ENCODE results near the gene STK38. TPM values are rescaled to one million over a fixed set of nuclear protein-coding genes. Genes with fewer than 3 reads are reported as not detected.
"Not testable (repeated sequence)": the region's sequence is repeated elsewhere in the genome, so short reads cannot be mapped to it uniquely, and the experiment has no call there.

The STK38 gene
- total RNA-seq, 2 donors from 2014 or later, result 55.9 to 83.4 TPM

DNA sequence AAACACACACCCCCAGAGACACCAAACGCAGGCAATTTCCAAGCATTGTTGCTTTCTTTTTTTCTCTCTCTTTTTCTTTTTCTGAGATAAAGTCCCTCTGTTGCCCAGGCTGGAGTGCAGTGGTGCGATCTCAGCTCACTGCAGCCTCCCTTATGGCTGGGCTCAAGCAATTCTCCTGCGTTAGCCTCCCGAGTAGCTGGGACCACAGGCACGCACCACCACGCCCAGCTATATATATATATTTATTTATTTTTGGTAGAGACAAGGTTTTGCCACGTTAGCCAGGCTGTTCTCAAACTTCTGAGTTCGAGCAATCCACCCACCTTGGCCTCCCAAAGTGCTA, 32.9 kb upstream of the STK38 start:
- Histone ChIP-seq H3K36me3 (no peaks in the 10 kb centered on the region), H3K4me3 (no peak overlapping the region), H3K4me1 (no peaks in the 10 kb centered on the region), H3K27ac (peak overlapping the region; percentile 24), H3K9me3 (no peaks in the 10 kb centered on the region), H3K9ac (ENCODE audit: low read depth in 2 of 2, low read length in 2 of 2) (no peak overlapping the region), H3K27me3 (no peaks in the 10 kb centered on the region)
- no peak for DNase-seq
- TF ChIP-seq, protein P1, sequence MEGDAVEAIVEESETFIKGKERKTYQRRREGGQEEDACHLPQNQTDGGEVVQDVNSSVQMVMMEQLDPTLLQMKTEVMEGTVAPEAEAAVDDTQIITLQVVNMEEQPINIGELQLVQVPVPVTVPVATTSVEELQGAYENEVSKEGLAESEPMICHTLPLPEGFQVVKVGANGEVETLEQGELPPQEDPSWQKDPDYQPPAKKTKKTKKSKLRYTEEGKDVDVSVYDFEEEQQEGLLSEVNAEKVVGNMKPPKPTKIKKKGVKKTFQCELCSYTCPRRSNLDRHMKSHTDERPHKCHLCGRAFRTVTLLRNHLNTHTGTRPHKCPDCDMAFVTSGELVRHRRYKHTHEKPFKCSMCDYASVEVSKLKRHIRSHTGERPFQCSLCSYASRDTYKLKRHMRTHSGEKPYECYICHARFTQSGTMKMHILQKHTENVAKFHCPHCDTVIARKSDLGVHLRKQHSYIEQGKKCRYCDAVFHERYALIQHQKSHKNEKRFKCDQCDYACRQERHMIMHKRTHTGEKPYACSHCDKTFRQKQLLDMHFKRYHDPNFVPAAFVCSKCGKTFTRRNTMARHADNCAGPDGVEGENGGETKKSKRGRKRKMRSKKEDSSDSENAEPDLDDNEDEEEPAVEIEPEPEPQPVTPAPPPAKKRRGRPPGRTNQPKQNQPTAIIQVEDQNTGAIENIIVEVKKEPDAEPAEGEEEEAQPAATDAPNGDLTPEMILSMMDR (IDR thresholded peaks at IDR 0.05), result no peak
- intact Hi-C loops (cut with DNase I), result no loop called here

DNA sequence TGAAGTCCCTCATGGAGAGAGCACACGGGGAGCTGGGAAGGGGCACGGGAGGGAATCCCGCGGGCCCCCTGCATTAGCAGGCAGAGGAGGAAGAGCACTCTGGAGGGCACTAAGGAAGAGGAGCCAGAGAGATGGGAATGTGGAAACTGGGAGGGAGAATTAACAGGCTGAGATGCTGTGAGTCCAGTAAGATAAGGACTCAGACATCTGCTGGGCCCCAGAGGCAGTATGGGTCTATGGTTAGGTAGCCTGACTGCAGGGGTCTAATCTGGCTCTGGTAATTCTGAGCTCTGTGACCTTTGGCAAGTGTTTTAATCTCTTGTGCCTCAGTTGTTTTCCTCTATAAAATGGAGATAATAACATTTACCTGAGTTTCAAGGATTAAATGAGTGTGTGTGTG, 31.2 kb upstream of the STK38 start:
- H3K9me3 ChIP-seq, result no peaks in the 10 kb centered on the region
- H3K9ac ChIP-seq (ENCODE audit: low read depth in 2 of 2, low read length in 2 of 2), result no peak overlapping the region
- no peak overlapping the region for H3K27ac ChIP-seq
- no peak overlapping the region for H3K4me3 ChIP-seq
- intact Hi-C loops (cut with DNase I), result no loop called here
- no peaks in the 10 kb centered on the region for H3K4me1 ChIP-seq
- TF ChIP-seq, protein P1 (IDR thresholded peaks at IDR 0.05), result no peak
- H3K36me3 ChIP-seq, result no peaks in the 10 kb centered on the region
- no peak for DNase-seq
- H3K27me3 ChIP-seq, result no peaks in the 10 kb centered on the region

DNA sequence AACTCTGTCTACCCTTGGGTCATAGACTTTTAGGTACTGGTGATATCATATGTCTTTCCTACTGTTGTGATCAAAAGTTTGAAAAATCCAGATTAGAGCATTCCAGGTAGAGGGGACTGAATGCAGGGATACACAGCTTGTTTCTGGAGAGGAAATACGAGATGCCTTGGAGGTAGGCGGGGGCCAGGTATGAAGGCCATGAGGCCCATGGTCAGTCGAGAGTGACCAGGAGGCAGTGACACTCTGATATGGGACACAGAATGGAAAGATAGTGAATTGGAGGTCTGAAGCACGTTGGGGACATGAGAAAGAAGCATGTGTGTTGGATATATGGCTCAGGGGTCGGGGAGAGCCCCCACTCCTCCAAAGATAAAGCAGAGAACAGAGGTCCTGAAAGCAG, 30.8 kb upstream of the STK38 start:
- intact Hi-C loops (cut with DNase I), result no loop called here
- Histone ChIP-seq H3K9ac (ENCODE audit: low read depth in 2 of 2, low read length in 2 of 2) (no peak overlapping the region), H3K27ac (no peak overlapping the region), H3K4me3 (no peak overlapping the region), H3K4me1 (no peaks in the 10 kb centered on the region), H3K9me3 (no peaks in the 10 kb centered on the region), H3K36me3 (no peaks in the 10 kb centered on the region), H3K27me3 (no peaks in the 10 kb centered on the region)
- DNase-seq, result no peak
- TF ChIP-seq, protein P1 (IDR thresholded peaks at IDR 0.05), result no peak

DNA sequence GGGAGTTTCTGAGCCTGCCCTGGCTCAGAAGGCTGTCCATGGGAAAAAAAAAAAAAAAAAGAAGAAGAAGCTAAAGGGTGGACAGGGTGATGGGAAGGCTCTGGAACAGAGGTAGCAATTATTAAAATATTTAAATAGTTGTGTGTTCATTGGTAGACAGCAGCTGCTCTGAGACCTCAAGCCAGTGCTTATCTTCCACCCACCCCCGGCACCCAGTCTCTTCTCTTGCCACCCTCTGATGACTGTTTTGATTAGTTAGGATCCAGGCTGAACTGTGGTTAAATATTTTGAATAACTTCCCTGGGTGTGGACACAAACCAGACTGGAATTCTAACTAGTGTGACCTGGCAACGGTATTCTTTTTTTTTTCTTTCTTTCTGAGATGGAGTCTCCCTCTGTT, 30.0 kb upstream of the STK38 start:
- TF ChIP-seq, protein P1 (IDR thresholded peaks at IDR 0.05), result no peak
- H3K27me3 ChIP-seq, result no peaks in the 10 kb centered on the region
- H3K27ac ChIP-seq, result no peak overlapping the region
- DNase-seq, result no peak
- no peak overlapping the region for H3K4me3 ChIP-seq
- no peaks in the 10 kb centered on the region for H3K4me1 ChIP-seq
- H3K36me3 ChIP-seq, result no peaks in the 10 kb centered on the region
- H3K9me3 ChIP-seq, result no peaks in the 10 kb centered on the region
- H3K9ac ChIP-seq (ENCODE audit: low read depth in 2 of 2, low read length in 2 of 2), result no peak overlapping the region
- intact Hi-C loops (cut with DNase I), result no loop called here

DNA sequence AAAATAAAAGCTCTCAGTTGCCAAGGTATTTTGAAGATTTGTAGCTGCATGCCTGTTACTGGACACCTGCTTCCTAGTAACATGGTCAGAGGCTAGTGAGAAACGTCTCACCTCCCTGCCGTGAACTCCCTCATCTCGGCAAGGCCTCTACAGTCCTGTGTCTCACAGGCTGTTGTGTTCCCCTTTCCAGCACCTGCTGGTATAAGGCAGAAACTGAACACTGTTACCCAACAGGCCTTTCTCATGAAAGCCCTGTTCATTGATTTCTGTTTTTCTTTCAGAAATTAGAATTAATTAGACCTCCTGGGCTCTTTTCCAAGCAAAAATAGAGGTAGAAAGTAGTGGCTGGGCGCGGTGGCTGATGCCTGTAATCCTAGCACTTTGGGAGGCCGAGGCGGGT, 29.3 kb upstream of the STK38 start:
- Histone ChIP-seq H3K36me3 (no peaks in the 10 kb centered on the region), H3K9ac (ENCODE audit: low read depth in 2 of 2, low read length in 2 of 2) (no peak overlapping the region), H3K27me3 (no peaks in the 10 kb centered on the region), H3K9me3 (no peaks in the 10 kb centered on the region), H3K4me3 (no peak overlapping the region), H3K4me1 (no peaks in the 10 kb centered on the region), H3K27ac (no peak overlapping the region)
- intact Hi-C loops (cut with DNase I), result no loop called here
- no peak for DNase-seq
- TF ChIP-seq, protein P1 (IDR thresholded peaks at IDR 0.05), result no peak

DNA sequence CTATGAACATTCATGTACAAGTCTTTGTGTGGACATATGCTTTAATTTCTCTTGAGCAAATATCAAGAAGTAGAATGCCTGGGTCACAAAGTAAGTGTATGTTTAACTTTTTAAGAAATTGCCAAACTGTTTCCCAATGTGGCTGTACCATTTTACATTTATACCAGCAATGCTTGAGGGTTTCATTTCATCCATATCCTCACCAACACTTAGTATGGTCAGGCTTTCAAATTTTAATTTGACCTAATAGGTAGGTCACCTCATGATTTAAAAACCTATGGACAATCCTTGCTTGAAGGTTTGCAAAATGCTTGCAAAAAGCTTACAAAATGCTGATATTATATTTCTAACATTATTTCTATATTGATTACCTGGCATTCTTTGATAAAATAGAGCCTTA, 27.4 kb upstream of the STK38 start:
- TF ChIP-seq, protein P1 (IDR thresholded peaks at IDR 0.05), result no peak
- Histone ChIP-seq H3K9me3 (no peaks in the 10 kb centered on the region), H3K36me3 (no peaks in the 10 kb centered on the region), H3K4me1 (no peaks in the 10 kb centered on the region), H3K9ac (ENCODE audit: low read depth in 2 of 2, low read length in 2 of 2) (no peak overlapping the region), H3K27me3 (no peaks in the 10 kb centered on the region), H3K27ac (no peak overlapping the region), H3K4me3 (no peak overlapping the region)
- intact Hi-C loops (cut with DNase I), result no loop called here
- DNase-seq, result no peak

DNA sequence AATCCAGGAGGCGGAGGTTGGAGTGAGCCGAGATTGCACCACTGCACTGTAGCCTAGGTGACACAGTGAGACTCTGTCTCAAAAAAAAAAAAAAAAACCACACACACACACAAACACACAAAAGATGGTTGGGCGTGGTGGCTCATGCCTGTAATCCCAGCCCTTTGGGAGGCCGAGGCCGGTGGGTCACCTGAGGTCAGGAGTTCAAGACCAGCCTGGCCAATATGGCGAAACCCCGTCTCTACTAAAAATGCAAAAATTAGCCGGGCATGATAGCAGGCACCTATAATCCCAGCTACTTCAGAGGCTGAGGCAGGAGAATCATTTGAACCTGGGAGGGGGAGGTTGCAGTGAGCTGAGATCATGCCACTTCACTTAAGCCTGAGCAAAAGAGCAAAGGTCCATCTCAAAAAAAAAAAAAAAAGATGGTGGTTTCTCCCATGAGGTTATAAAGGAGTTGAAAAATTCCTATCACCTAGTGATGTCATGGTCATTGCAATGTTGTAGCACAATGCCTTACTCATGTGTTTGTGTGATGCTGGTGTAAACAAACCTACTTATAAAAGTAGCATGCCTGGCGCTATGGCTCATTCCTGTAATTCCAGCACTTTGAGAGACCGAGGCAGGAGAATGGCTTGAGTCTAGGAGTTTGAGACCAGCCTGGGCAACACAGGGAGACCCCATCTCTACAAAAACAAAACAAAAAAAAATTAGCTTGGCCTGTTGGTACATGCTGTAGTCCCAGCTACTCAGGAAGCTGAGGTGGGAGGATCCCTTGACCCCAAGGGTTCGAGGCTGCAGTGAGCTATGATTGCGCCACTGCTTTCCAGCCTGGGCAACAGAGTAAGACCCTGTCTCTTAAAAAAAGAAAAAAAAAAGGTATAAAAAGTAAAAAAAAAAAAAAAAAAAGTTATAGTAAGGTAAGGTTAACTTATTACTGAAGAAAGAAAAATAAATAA, 25.4 kb upstream of the STK38 start:
- not testable (repeated sequence) for H3K36me3 ChIP-seq

More for the DNA sequence above, 25.4 kb upstream of the STK38 start:
- H3K27me3 ChIP-seq; H3K27ac ChIP-seq; H3K9ac ChIP-seq (ENCODE audit: low read depth in 2 of 2, low read length in 2 of 2); intact Hi-C loops (cut with DNase I); DNase-seq; H3K4me1 ChIP-seq; H3K4me3 ChIP-seq; H3K9me3 ChIP-seq: not testable (repeated sequence)

Measured in colonic mucosa (tissue), 4 donors.